ENCODE data around the gene ZFPM1. TPM values are rescaled to one million over a fixed set of nuclear protein-coding genes. Genes with fewer than 3 reads are reported as not detected.

ZFPM1 gene
- total and polyA plus RNA-seq, 4 donors, result 0.57 to 9.0 (median 2.8) TPM

GRCh38 chr16:88459366-88460073 is 6.4 kb downstream of the ZFPM1 start:
- Histone ChIP-seq H3K27me3 (ENCODE audit: control insufficient read depth in 3 of 3, insufficient read depth in 3 of 3, low read length in 2 of 3) (peaks cover 0 to 3% (median 0%) of the 10 kb centered on the region in 3 donors), H3K4me1 (ENCODE audit: control insufficient read depth in 5 of 5, insufficient read depth in 5 of 5, low read length in 5 of 5) (peaks cover 0 to 32% (median 6%) of the 10 kb centered on the region in 5 donors), H3K4me3 (no peak overlapping the region), H3K36me3 (ENCODE audit: control insufficient read depth in 4 of 4, insufficient read depth in 4 of 4, low read length in 4 of 4) (no peaks in the 10 kb centered on the region), H3K27ac (ENCODE audit: low read depth in 1 of 2, low read length in 1 of 2) (no peak overlapping the region), H3K9me3 (ENCODE audit: control insufficient read depth in 4 of 4, insufficient read depth in 3 of 4, low read length in 3 of 4) (no peaks in the 10 kb centered on the region), H3K9ac (ENCODE audit: insufficient read depth in 1 of 2, low read length in 2 of 2) (no peak overlapping the region)
- WGBS, 2 donors, result 81 to 82% methylated on average over 8 of the region's 8 CpGs
- ATAC-seq (ENCODE audit: insufficient read depth, low FRiP score) (no peak), DNase-seq (peak in 1 of 3 donors; percentile 39)
- no peak for TF ChIP-seq CTCF (IDR thresholded peaks at IDR 0.05; ENCODE audit: control extremely low read depth, extremely low read depth)

- H3K4me1 ChIP-seq (ENCODE audit: control insufficient read depth in 5 of 5, insufficient read depth in 5 of 5, low read length in 5 of 5), result peaks cover 0 to 28% (median 6%) of the 10 kb centered on the region in 5 donors
- no peak overlapping the region for H3K9ac ChIP-seq (ENCODE audit: insufficient read depth in 1 of 2, low read length in 2 of 2)
- 80 to 84% methylated on average over 10 to 31 of the region's 32 CpGs for WGBS, 2 donors
- DNase-seq (no peak), ATAC-seq (ENCODE audit: insufficient read depth, low FRiP score) (no peak)
- H3K9me3 ChIP-seq (ENCODE audit: control insufficient read depth in 4 of 4, insufficient read depth in 3 of 4, low read length in 3 of 4), result no peaks in the 10 kb centered on the region
- no peaks in the 10 kb centered on the region for H3K36me3 ChIP-seq (ENCODE audit: control insufficient read depth in 4 of 4, insufficient read depth in 4 of 4, low read length in 4 of 4)
- TF ChIP-seq CTCF (IDR thresholded peaks at IDR 0.05; ENCODE audit: control extremely low read depth, extremely low read depth), result no peak
- H3K4me3 ChIP-seq, result no peak overlapping the region
- H3K27me3 ChIP-seq (ENCODE audit: control insufficient read depth in 3 of 3, insufficient read depth in 3 of 3, low read length in 2 of 3), result no peaks in the 10 kb centered on the region
- no peak overlapping the region for H3K27ac ChIP-seq (ENCODE audit: low read depth in 1 of 2, low read length in 1 of 2)
Measured at GRCh38 chr16:88460496-88461330, 7.6 kb downstream of the ZFPM1 start.

GRCh38 chr16:88461331-88462269 is 8.5 kb downstream of the ZFPM1 start:
- Histone ChIP-seq H3K27ac (ENCODE audit: low read depth in 1 of 2, low read length in 1 of 2) (no peak overlapping the region), H3K4me1 (ENCODE audit: control insufficient read depth in 5 of 5, insufficient read depth in 5 of 5, low read length in 5 of 5) (peaks cover 0 to 22% (median 6%) of the 10 kb centered on the region in 5 donors), H3K27me3 (ENCODE audit: control insufficient read depth in 3 of 3, insufficient read depth in 3 of 3, low read length in 2 of 3) (no peaks in the 10 kb centered on the region), H3K9ac (ENCODE audit: insufficient read depth in 1 of 2, low read length in 2 of 2) (no peak overlapping the region), H3K9me3 (ENCODE audit: control insufficient read depth in 4 of 4, insufficient read depth in 3 of 4, low read length in 3 of 4) (no peaks in the 10 kb centered on the region), H3K36me3 (ENCODE audit: control insufficient read depth in 4 of 4, insufficient read depth in 4 of 4, low read length in 4 of 4) (no peaks in the 10 kb centered on the region), H3K4me3 (no peak overlapping the region)
- DNase-seq, result peak in 2 of 3 donors; percentile 53 to 75
- ATAC-seq (ENCODE audit: insufficient read depth, low FRiP score), result no peak
- WGBS, 2 donors, result 57 to 68% methylated on average over 26 to 30 of the region's 30 CpGs
- no peak for TF ChIP-seq CTCF (IDR thresholded peaks at IDR 0.05; ENCODE audit: control extremely low read depth, extremely low read depth)

Measured in lung (tissue), 12 donors.